HepG2 (cell line): Measurements from ENCODE around the gene SLC23A2. TPM values are rescaled to one million over a fixed set of nuclear protein-coding genes. Genes with fewer than 3 reads are reported as not detected.

Experiments
- AHDC1 ChIP-seq: sonication (generic); formaldehyde crosslinking; IDR thresholded peaks from 2 replicates; pipeline ENCODE4 v1.5.1; 2020; ENCODE audit warnings: mild to moderate bottlenecking, missing genetic modification reagents, borderline replicate concordance
- ELF4 ChIP-seq: sonication (generic); formaldehyde crosslinking; IDR thresholded peaks from 2 replicates; pipeline ENCODE4 v1.5.0; 2020; ENCODE audit warnings: missing genetic modification reagents, mild to moderate bottlenecking, moderate library complexity, borderline replicate concordance
- KDM3A ChIP-seq: IDR thresholded peaks from 2 replicates; pipeline ENCODE4 v1.6.1; 2018; ENCODE audit warnings: low read depth, missing compliant biosample characterization
- KLF15 ChIP-seq: sonication (generic); formaldehyde crosslinking; IDR thresholded peaks from 2 replicates; pipeline ENCODE4 v1.8.1; 2023; ENCODE audit warnings: borderline replicate concordance, mild to moderate bottlenecking, inconsistent platforms, missing genetic modification reagents, mixed read lengths
- MAX ChIP-seq: IDR thresholded peaks from 2 replicates; pipeline ENCODE4 v1.6.1; 2012; ENCODE audit warnings: inconsistent platforms
- NFKB2 ChIP-seq: sonication (generic); formaldehyde crosslinking; IDR thresholded peaks from 2 replicates; pipeline ENCODE4 v1.4.0; 2020; ENCODE audit warnings: missing genetic modification reagents, borderline replicate concordance
- PRMT3 ChIP-seq: sonication (generic); formaldehyde crosslinking; IDR thresholded peaks from 2 replicates; pipeline ENCODE4 v1.8.1; 2022; ENCODE audit warnings: low read depth, mild to moderate bottlenecking, moderate library complexity, missing genetic modification reagents, borderline replicate concordance
- RFX5 ChIP-seq: IDR thresholded peaks from 2 replicates; pipeline ENCODE4 v1.6.1; 2011; ENCODE audit warnings: low read depth, low read length, improper control_type of control experiment
- SMAD9 ChIP-seq: sonication (generic); formaldehyde crosslinking; IDR thresholded peaks from 2 replicates; pipeline ENCODE4 v1.5.1; 2020; ENCODE audit warnings: mild to moderate bottlenecking, missing genetic modification reagents
- ZBED4 ChIP-seq: sonication (generic); formaldehyde crosslinking; IDR thresholded peaks from 2 replicates; pipeline ENCODE4 v1.4.0; 2020; ENCODE audit warnings: missing genetic modification reagents, borderline replicate concordance
- ZFP1 ChIP-seq: IDR thresholded peaks from 2 replicates; pipeline ENCODE4 v1.6.1; 2016
- ZNF251 ChIP-seq: sonication (generic); formaldehyde crosslinking; IDR thresholded peaks from 2 replicates; pipeline ENCODE4 v1.9.0; 2021; ENCODE audit warnings: mild to moderate bottlenecking, missing genetic modification reagents
- ZNF501 ChIP-seq: sonication (generic); formaldehyde crosslinking; IDR thresholded peaks from 2 replicates; pipeline ENCODE4 v1.5.1; 2020; ENCODE audit warnings: mild to moderate bottlenecking, moderate library complexity, missing genetic modification reagents
- ZNF556 ChIP-seq: sonication (generic); formaldehyde crosslinking; IDR thresholded peaks from 2 replicates; pipeline ENCODE4 v1.4.0; 2020; ENCODE audit warnings: mild to moderate bottlenecking, missing genetic modification reagents, borderline replicate concordance
- ZNF557 ChIP-seq: sonication (generic); formaldehyde crosslinking; IDR thresholded peaks from 2 replicates; pipeline ENCODE4 v1.4.0; 2020; ENCODE audit warnings: missing genetic modification reagents
- ZNF597 ChIP-seq: sonication (generic); formaldehyde crosslinking; IDR thresholded peaks from 2 replicates; pipeline ENCODE4 v1.5.0; 2020; ENCODE audit warnings: missing genetic modification reagents
- ZSCAN21 ChIP-seq: sonication (generic); formaldehyde crosslinking; IDR thresholded peaks from 2 replicates; pipeline ENCODE4 v1.8.0; 2022; ENCODE audit warnings: mild to moderate bottlenecking, missing genetic modification reagents, moderate library complexity, borderline replicate concordance
- ZSCAN22 ChIP-seq: sonication (generic); formaldehyde crosslinking; IDR thresholded peaks from 2 replicates; pipeline ENCODE4 v1.4.0; 2020; ENCODE audit warnings: mild to moderate bottlenecking, missing genetic modification reagents
- ZSCAN9 ChIP-seq: IDR thresholded peaks from 2 replicates; pipeline ENCODE4 v1.6.1; 2016; ENCODE audit warnings: borderline replicate concordance
- polyA plus RNA-seq, 8 experiments: library from polyadenylated mRNA; depleted of rRNA in 3 of 8; stranded (reverse) in 7 of 8; unstranded in 1 of 8; fragments of >200 nt; fragmentation: Illumina TruSeq in 4 of 8; extraction: Trizol in 4 of 8; gene quantifications; 2 replicates each; pipeline versions ENCODE4 v1.2.1 to v1.2.3, GENCODE V29; 2011 to 2016; ENCODE audit warnings: low read depth in 4 of 8, missing spikeins in 1 of 8, mixed read lengths in 1 of 8; ENCODE audit not compliant: insufficient read depth in 1 of 8
- total RNA-seq, 5 experiments: library from RNA; depleted of rRNA; stranded (reverse); fragments of >200 nt; fragmentation: Illumina TruSeq; extraction: Trizol; gene quantifications; 2 replicates each; pipeline ENCODE4 v1.2.3, GENCODE V29; 2016; ENCODE audit warnings: low read depth in 1 of 5

SLC23A2 gene
- total and polyA plus RNA-seq, 2 of the 13 experiments (the other 11 are each of a cell fraction or from before 2014, with no cell fraction given): 42.2 to 51.2 TPM

DNA sequence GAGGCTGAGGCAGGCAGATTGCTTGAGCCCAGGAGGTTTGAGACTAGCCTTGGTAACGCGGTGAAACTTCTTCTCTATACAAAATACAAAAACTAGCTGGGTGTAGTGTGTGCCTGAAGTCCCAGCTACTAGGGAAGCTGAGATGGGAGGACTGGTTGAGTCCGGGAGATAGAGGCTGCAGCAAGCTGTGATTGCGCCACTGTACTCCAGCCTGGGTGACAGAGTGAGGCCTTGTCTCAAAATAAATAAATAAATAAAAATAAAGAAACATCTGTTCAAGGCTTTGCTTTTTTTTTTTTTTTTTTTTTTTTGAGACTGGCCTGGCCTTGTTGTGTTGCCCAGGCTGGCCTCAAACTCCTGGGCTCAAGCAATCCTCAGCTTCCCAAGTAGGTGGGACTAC lies 23.7 kb upstream of the SLC23A2 start (continued):
- TF ChIP-seq ZBED4: no peak
- no peak for TF ChIP-seq ZNF251 (CRISPR knock-in tag)
- TF ChIP-seq MAX: no peak
- no peak for TF ChIP-seq ZNF557 (CRISPR knock-in tag)
- no peak for TF ChIP-seq ZSCAN9 (CRISPR knock-in tag)
- TF ChIP-seq ZSCAN22 (CRISPR knock-in tag): no peak
- TF ChIP-seq KDM3A: no peak
- TF ChIP-seq ZSCAN21: no peak
- no peak for TF ChIP-seq ZNF501 (CRISPR knock-in tag)
- no peak for TF ChIP-seq AHDC1 (CRISPR knock-in tag)
- TF ChIP-seq ZNF556 (CRISPR knock-in tag): no peak
- TF ChIP-seq SMAD9 (CRISPR knock-in tag): no peak
- TF ChIP-seq ZNF597 (CRISPR knock-in tag): no peak
- TF ChIP-seq NFKB2 (CRISPR knock-in tag): no peak
- TF ChIP-seq ZFP1 (CRISPR knock-in tag): no peak
- TF ChIP-seq KLF15 (CRISPR knock-in tag): no peak
- TF ChIP-seq PRMT3: no peak
- no peak for TF ChIP-seq RFX5
- TF ChIP-seq ELF4 (CRISPR knock-in tag): no peak
